Heart left ventricle (tissue), 16 donors: Measurements from ENCODE around the gene CCDC92. TPM values are rescaled to one million over a fixed set of nuclear protein-coding genes. Genes with fewer than 3 reads are reported as not detected.

Experiments
- ATAC-seq, 4 donors: fragments of 200-7000 bp; cut with Tn5 transposase; one replicate each; pipeline ENCODE4 v1.9.1; 2020 to 2022; ENCODE audit warnings: moderate library complexity in 4 of 4, mild to moderate bottlenecking in 3 of 4, moderate number of reproducible peaks in 1 of 4
- DNase-seq, 5 donors: peaks; one replicate each; pipeline ENCODE4 v3.0.0-alpha.2; 2020
- H3K27ac ChIP-seq, 12 donors: fragments of 200-600 bp; sonication (generic) in 4 of 12; one replicate each; pipeline versions ENCODE4 v1.5.0 to v1.8.0; 2016 to 2022; ENCODE audit warnings: mild to moderate bottlenecking in 2 of 12
- H3K27me3 ChIP-seq, 9 donors: fragments of 200-600 bp; sonication (generic) in 2 of 9; one replicate each; pipeline versions ENCODE4 v1.5.1 to v1.8.0; 2016 to 2022; ENCODE audit warnings: mild to moderate bottlenecking in 3 of 9
- H3K36me3 ChIP-seq, 9 donors: fragments of 200-600 bp; sonication (generic) in 2 of 9; one replicate each; pipeline versions ENCODE4 v1.5.0 to v1.8.0; 2018 to 2022; ENCODE audit warnings: mild to moderate bottlenecking in 2 of 9
- H3K4me1 ChIP-seq, 12 donors: fragments of 200-600 bp; sonication (generic) in 4 of 12; one replicate each; pipeline versions ENCODE4 v1.5.0 to v1.8.0; 2016 to 2022; ENCODE audit warnings: mild to moderate bottlenecking in 3 of 12
- H3K4me3 ChIP-seq, 12 donors: fragments of 200-600 bp; sonication (generic) in 4 of 12; one replicate each; pipeline versions ENCODE4 v1.5.0 to v1.8.0; 2017 to 2022; ENCODE audit warnings: mild to moderate bottlenecking in 9 of 12, moderate library complexity in 4 of 12
- H3K9me3 ChIP-seq, 12 donors: fragments of 200-600 bp; sonication (generic) in 4 of 12; one replicate each; pipeline versions ENCODE4 v1.5.0 to v1.8.0; 2016 to 2022; ENCODE audit warnings: mild to moderate bottlenecking in 1 of 12
- POLR2A ChIP-seq, 2 donors: fragments of 450-650 bp; IDR thresholded peaks; one replicate each; pipeline ENCODE4 v1.6.1; 2017; ENCODE audit warnings: antibody characterized with exemption in 2 of 2, mild to moderate bottlenecking in 2 of 2, moderate library complexity in 2 of 2
- WGBS, 4 donors: extraction: QIAGEN DNeasy Blood & Tissue Kit in 2 of 4; methylation state at CpG; one replicate each; pipeline versions ENCODE4 v1.1.5 to v1.1.7; 2013 to 2018; 5-methylcytosine and 5-hydroxymethylcytosine counted together
- intact Hi-C, 10 donors: fragments of 100-400 bp; cut with DNase I; formaldehyde crosslinking; loops; one replicate each; pipeline versions ENCODE4 v1.11.1 to v1.14.2; 2022
- polyA plus RNA-seq, 2 donors: library from polyadenylated mRNA; stranded (reverse); fragments of 200-250 nt; gene quantifications; one replicate each; pipeline ENCODE4 v1.2.3, GENCODE V29; 2013
- total RNA-seq, 9 donors: library from RNA; depleted of rRNA in 2 of 9; stranded (reverse); fragments of >200 nt in 2 of 9; fragmentation: NEBNext Ultra II Directional in 3 of 9; extraction: Animal tissue kit (Norgen Biotek cat#: 25700) in 3 of 9; gene quantifications; one replicate each; pipeline versions ENCODE4 v1.1.0 to v1.2.4, GENCODE V29; 2016 to 2023
- TF ChIP-seq, protein P1 (sequence below), 12 donors: fragments of 200-600 bp; sonication (generic) in 4 of 12; IDR thresholded peaks; one replicate each; pipeline versions ENCODE4 v1.5.0 to v1.8.0; 2018 to 2022; ENCODE audit warnings: antibody characterized with exemption in 12 of 12, mild to moderate bottlenecking in 5 of 12
- donor health status: ischemic (EF 13 %, LVEDD 7.1; RV severe dilation, severe dysfunction).
- donor health status: healthy with polysubstance abuse.
- donor health status: DM: no; HTN: yes; CAD: no.
- donor health status: DM: no; HTN: no; CAD: no.
- donor health status: ischemic (EF 25% LVEDD 6.9; RV normal size, moderate dysfunction).
- donor health status: ischemic (EF 25% LVEDD 5.7; RV mildly dilated, moderate dysfunction).
- donor health status: healthy.
- donor health status: DM: yes; HTN: yes; CAD: no.
- donor health status: ischemic (EF 35%, LVEDD 5.7; RV mildly dilated, moderate dysfunction).
- donor health status: nonischemic (EF 11% LVEDD 7.7; RV severe dilation, severe dysfunction).
- donor health status: DM: yes; HTN: yes; CAD: no.
- donor health status: PGD.
- donor health status: ischemic (EF 29% LVEDD 5.4; RV normal size, mild dysfunction).
- donor health status: nonischemic (EF 23%, LVEDD 6.1; RV moderate dilation, normal function).

The CCDC92 gene
- total and polyA plus RNA-seq, 11 donors: 37.8 to 86.1 (median 58.1) TPM

DNA sequence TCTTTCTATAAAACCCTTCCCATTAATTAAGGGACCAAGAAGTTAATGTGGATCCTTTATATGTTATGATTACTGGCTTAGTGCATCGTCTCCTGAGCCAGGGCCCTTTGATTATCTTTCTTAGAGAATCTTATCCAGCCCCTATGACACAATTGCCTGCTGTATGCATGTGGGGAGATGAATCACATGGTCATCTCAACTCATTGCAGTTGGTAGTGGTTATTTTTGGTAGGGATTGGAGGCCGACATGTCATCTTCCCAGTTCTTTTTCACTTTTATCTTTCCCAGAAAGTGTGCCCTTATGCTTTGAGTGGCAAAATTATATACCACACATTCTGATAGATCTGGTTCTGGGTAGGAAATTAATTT is 26.3 kb upstream of the CCDC92 start:
- peaks cover 0 to 40% (median 16%) of the 10 kb centered on the region in 9 donors for H3K36me3 ChIP-seq
- peak in 2 of 4 donors; percentile 23 to 25 for ATAC-seq
- intact Hi-C loops: no loop called here
- H3K4me3 ChIP-seq: no peak overlapping the region
- no peak for DNase-seq
- 42 to 55% (median 53%) methylated on average over 2 of the region's 2 CpGs for WGBS, 4 donors
- H3K27me3 ChIP-seq: no peaks in the 10 kb centered on the region
- peak overlapping the region in 7 of 12 donors; percentile 13 to 52 (median 44) for H3K27ac ChIP-seq
- H3K9me3 ChIP-seq: no peaks in the 10 kb centered on the region
- TF ChIP-seq POLR2A (IDR thresholded peaks at IDR 0.05): no peak
- TF ChIP-seq, protein P1, sequence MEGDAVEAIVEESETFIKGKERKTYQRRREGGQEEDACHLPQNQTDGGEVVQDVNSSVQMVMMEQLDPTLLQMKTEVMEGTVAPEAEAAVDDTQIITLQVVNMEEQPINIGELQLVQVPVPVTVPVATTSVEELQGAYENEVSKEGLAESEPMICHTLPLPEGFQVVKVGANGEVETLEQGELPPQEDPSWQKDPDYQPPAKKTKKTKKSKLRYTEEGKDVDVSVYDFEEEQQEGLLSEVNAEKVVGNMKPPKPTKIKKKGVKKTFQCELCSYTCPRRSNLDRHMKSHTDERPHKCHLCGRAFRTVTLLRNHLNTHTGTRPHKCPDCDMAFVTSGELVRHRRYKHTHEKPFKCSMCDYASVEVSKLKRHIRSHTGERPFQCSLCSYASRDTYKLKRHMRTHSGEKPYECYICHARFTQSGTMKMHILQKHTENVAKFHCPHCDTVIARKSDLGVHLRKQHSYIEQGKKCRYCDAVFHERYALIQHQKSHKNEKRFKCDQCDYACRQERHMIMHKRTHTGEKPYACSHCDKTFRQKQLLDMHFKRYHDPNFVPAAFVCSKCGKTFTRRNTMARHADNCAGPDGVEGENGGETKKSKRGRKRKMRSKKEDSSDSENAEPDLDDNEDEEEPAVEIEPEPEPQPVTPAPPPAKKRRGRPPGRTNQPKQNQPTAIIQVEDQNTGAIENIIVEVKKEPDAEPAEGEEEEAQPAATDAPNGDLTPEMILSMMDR (IDR thresholded peaks at IDR 0.05): no peak
- peaks cover 0 to 73% (median 28%) of the 10 kb centered on the region in 12 donors for H3K4me1 ChIP-seq

- TF ChIP-seq, protein P1 (IDR thresholded peaks at IDR 0.05): no peak
- no peak for TF ChIP-seq POLR2A (IDR thresholded peaks at IDR 0.05)
- no peak overlapping the region for H3K4me3 ChIP-seq
- peak overlapping the region in 5 of 12 donors; percentile 30 to 50 (median 42) for H3K27ac ChIP-seq
- 61 to 78% (median 70%) methylated on average over 2 of the region's 2 CpGs for WGBS, 4 donors
- H3K27me3 ChIP-seq: no peaks in the 10 kb centered on the region
- intact Hi-C loops: no loop called here
- DNase-seq: no peak
- H3K4me1 ChIP-seq: peaks cover 0 to 78% (median 28%) of the 10 kb centered on the region in 12 donors
- no peaks in the 10 kb centered on the region for H3K9me3 ChIP-seq
- H3K36me3 ChIP-seq: peaks cover 0 to 37% (median 16%) of the 10 kb centered on the region in 9 donors
- ATAC-seq: peak in 1 of 4 donors; percentile 13
Observed at GRCh38 chr12:123998344-123998990, 25.8 kb upstream of the CCDC92 start.

- Histone ChIP-seq H3K27me3 (no peaks in the 10 kb centered on the region), H3K27ac (peak overlapping the region in 3 of 12 donors; percentile 22 to 50 (median 32)), H3K4me1 (peaks cover 0 to 82% (median 28%) of the 10 kb centered on the region in 12 donors), H3K36me3 (peaks cover 0 to 39% (median 19%) of the 10 kb centered on the region in 9 donors), H3K4me3 (no peak overlapping the region), H3K9me3 (no peaks in the 10 kb centered on the region)
- DNase-seq: no peak
- TF ChIP-seq, protein P1 (IDR thresholded peaks at IDR 0.05): no peak
- TF ChIP-seq POLR2A (IDR thresholded peaks at IDR 0.05): no peak
- ATAC-seq: no peak
- intact Hi-C loops: no loop called here
- 74 to 82% (median 77%) methylated on average over 5 of the region's 5 CpGs for WGBS, 4 donors
Observed at GRCh38 chr12:123997908-123998307, 25.3 kb upstream of the CCDC92 start.

- 78 to 80% (median 79%) methylated on average over 6 of the region's 6 CpGs for WGBS, 4 donors
- Histone ChIP-seq H3K9me3 (no peaks in the 10 kb centered on the region), H3K36me3 (peaks cover 0 to 46% (median 24%) of the 10 kb centered on the region in 9 donors), H3K4me3 (no peak overlapping the region), H3K27me3 (no peaks in the 10 kb centered on the region), H3K27ac (peak overlapping the region in 2 of 12 donors; percentile 4 to 50), H3K4me1 (peaks cover 0 to 82% (median 29%) of the 10 kb centered on the region in 12 donors)
- TF ChIP-seq, protein P1 (IDR thresholded peaks at IDR 0.05): no peak
- TF ChIP-seq POLR2A (IDR thresholded peaks at IDR 0.05): no peak
- no peak for DNase-seq
- intact Hi-C loops: no loop called here
- ATAC-seq: no peak
Observed at GRCh38 chr12:123997033-123997822, 24.6 kb upstream of the CCDC92 start.
